MG63 (cell line): ENCODE results near the gene GMFB. TPM values are rescaled to one million over a fixed set of nuclear protein-coding genes. Genes with fewer than 3 reads are reported as not detected.
"Not testable (repeated sequence)": the region's sequence is repeated elsewhere in the genome, so short reads cannot be mapped to it uniquely, and the experiment has no call there.

ENCODE experiments used
- DNase-seq: peaks from one replicate; pipeline ENCODE4 v3.0.0-alpha.2; 2020
- H3K27me3 ChIP-seq: fragments of 250-450 bp; sonication (Bioruptor Pico); 2 replicates; pipeline ENCODE4 v1.5.1; 2020; ENCODE audit warnings: mild to moderate bottlenecking, moderate library complexity
- H3K36me3 ChIP-seq: fragments of 250-450 bp; sonication (Bioruptor Pico); 2 replicates; pipeline ENCODE4 v1.5.1; 2020; ENCODE audit warnings: mild to moderate bottlenecking, moderate library complexity
- H3K4me3 ChIP-seq: fragments of 250-450 bp; sonication (Bioruptor Pico); 2 replicates; pipeline ENCODE4 v1.5.1; 2020; ENCODE audit warnings: mild to moderate bottlenecking, moderate library complexity
- H3K9me3 ChIP-seq: fragments of 250-450 bp; sonication (Bioruptor Pico); 2 replicates; pipeline ENCODE4 v1.5.1; 2020; ENCODE audit warnings: mild to moderate bottlenecking, moderate library complexity
- total RNA-seq: library from RNA; depleted of rRNA; stranded (reverse); fragments of >200 nt; shearing (Covaris generic); gene quantifications from 2 replicates; pipeline ENCODE4 v1.2.3, GENCODE V29; 2014; ENCODE audit warnings: low replicate concordance

GMFB gene
- total RNA-seq, 1 experiment from 2014 or later: 34.8 TPM

DNA sequence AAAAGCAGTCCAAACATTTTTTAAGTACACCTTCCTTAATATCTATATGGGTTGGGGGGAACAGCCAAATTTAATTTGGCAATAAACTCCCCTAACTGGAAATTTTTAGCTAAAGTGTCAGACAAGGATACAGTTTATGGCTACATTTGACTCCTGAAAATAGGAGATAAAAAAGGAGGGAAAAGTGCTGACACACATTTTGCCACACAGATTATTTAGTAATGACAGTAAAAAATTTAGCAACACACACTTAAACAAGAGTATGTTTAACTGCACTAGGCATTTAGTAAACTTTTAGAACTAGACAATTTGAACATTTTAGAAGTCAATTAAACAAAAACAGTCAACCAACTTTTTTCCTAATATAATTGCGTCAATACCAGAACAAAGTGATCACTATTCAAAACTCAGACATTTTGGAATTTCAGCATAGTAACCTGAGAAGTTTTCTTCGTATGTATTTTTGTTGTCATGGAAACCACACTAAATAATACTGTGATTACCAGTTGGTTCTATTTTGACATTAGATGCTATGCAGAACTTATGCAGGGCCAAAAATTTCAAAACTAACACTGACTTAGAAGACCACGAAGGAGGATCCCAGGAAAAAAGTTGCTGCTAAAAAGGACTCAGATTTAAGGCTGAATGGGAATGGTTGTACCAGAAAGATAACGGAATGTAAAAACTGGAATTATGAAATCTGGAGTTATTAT is 13.4 kb downstream of the GMFB start:
- Histone ChIP-seq H3K27me3 (no peaks in the 10 kb centered on the region), H3K4me3 (no peak overlapping the region), H3K9me3 (no peaks in the 10 kb centered on the region), H3K36me3 (peaks cover 17% of the 10 kb centered on the region)
- DNase-seq: no peak

GRCh38 chr14:54474232-54474793 is 14.5 kb downstream of the GMFB start:
- Histone ChIP-seq H3K9me3 (no peaks in the 10 kb centered on the region), H3K4me3 (no peak overlapping the region), H3K36me3 (peaks cover 17% of the 10 kb centered on the region), H3K27me3 (no peaks in the 10 kb centered on the region)
- DNase-seq: no peak

DNA sequence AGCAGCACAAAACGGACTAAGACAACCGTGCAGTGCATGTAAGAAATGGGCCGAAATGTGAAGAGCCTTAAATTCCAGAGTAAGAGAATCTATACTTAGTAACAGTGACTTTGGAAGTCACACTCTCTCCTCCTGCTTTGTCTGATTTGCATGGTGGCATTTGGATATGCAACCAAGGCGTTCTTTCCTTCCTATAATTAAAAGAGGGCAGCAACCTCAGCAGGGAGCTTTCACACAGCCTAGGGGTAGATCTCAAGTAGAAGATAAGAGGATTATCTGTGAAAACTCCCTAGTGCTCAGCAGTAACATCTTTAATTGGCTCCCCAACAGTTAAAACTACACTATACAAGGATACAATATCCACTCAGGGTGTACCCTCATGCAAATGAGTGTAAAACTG is 16.5 kb downstream of the GMFB start:
- Histone ChIP-seq H3K4me3 (no peak overlapping the region), H3K36me3 (peaks cover 5% of the 10 kb centered on the region), H3K9me3 (no peaks in the 10 kb centered on the region), H3K27me3 (no peaks in the 10 kb centered on the region)
- DNase-seq: no peak

- no peak overlapping the region for H3K4me3 ChIP-seq
- peaks cover 4% of the 10 kb centered on the region for H3K36me3 ChIP-seq
- no peak for DNase-seq
- H3K9me3 ChIP-seq: 0 out of 2 replicates have a peak, but pooled peaks cover 2% of the 10 kb centered on the region
- H3K27me3 ChIP-seq: no peaks in the 10 kb centered on the region
Observed at GRCh38 chr14:54471641-54472040, 17.1 kb downstream of the GMFB start.

GRCh38 chr14:54470701-54471100 is 18.1 kb downstream of the GMFB start:
- no peak for DNase-seq
- Histone ChIP-seq H3K4me3 (no peak overlapping the region), H3K27me3 (no peaks in the 10 kb centered on the region), H3K9me3 (0 out of 2 replicates have a peak, but pooled peaks cover 3% of the 10 kb centered on the region), H3K36me3 (no peaks in the 10 kb centered on the region; the same call in 1 of the 2 replicates)

- DNase-seq: no peak
- Histone ChIP-seq H3K9me3 (0 out of 2 replicates have a peak, but pooled peaks cover 3% of the 10 kb centered on the region), H3K4me3 (no peak overlapping the region), H3K36me3 (no peaks in the 10 kb centered on the region), H3K27me3 (no peaks in the 10 kb centered on the region)
Observed at GRCh38 chr14:54467280-54467679, 21.5 kb downstream of the GMFB start.

DNA sequence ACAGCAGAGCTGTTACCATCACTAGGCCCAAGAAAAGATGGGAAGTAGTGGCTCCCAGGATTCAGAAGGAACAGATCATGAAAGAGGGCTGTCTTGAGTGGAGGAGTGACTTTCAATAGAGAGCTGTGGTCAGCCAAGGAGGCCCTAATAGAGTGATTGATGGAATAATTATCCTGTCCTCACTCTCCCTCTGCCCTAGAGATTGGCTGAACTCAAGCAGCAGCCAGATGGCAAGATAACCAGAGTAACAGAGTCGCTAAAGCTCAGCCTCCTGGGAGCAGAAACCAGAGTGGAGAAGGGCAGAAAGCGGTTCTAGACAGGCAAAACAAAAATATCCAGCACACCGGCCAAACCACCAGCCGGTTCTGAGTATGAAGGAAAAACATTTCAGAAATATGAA is 23.1 kb downstream of the GMFB start:
- Histone ChIP-seq H3K36me3 (no peaks in the 10 kb centered on the region), H3K4me3 (no peak overlapping the region), H3K27me3 (no peaks in the 10 kb centered on the region), H3K9me3 (0 out of 2 replicates have a peak, but pooled peaks cover 3% of the 10 kb centered on the region)
- no peak for DNase-seq

GRCh38 chr14:54462048-54462447 is 26.7 kb downstream of the GMFB start:
- Histone ChIP-seq H3K4me3 (no peak overlapping the region), H3K9me3 (0 out of 2 replicates have a peak, but pooled peaks cover 3% of the 10 kb centered on the region), H3K36me3 (no peaks in the 10 kb centered on the region), H3K27me3 (no peaks in the 10 kb centered on the region)
- DNase-seq: no peak

- no peaks in the 10 kb centered on the region for H3K36me3 ChIP-seq
- H3K9me3 ChIP-seq: no peaks in the 10 kb centered on the region
- no peak overlapping the region for H3K4me3 ChIP-seq
- H3K27me3 ChIP-seq: no peaks in the 10 kb centered on the region
- DNase-seq: no peak
Observed at GRCh38 chr14:54459106-54459505, 29.7 kb downstream of the GMFB start.

DNA sequence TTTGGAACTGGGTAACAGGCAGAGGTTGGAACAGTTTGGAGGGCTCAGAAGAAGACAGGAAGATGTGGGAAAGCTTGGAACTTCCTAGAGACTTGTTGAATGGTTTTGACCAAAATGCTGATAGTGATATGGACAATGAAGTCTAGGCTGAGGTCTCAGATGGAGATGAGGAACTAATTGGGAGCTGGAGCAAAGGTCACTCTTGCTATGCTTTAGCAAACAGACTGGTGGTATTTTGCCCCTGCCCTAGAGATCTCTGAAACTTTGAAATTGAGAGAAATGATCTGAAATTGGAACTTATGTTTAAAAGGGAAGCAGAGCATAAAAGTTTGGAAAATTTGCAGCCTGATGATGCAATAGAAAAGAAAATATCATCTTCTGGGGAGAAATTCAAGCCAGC is 30.2 kb downstream of the GMFB start:
- not testable (repeated sequence) for H3K36me3 ChIP-seq, H3K27me3 ChIP-seq, H3K4me3 ChIP-seq, H3K9me3 ChIP-seq, DNase-seq

DNA sequence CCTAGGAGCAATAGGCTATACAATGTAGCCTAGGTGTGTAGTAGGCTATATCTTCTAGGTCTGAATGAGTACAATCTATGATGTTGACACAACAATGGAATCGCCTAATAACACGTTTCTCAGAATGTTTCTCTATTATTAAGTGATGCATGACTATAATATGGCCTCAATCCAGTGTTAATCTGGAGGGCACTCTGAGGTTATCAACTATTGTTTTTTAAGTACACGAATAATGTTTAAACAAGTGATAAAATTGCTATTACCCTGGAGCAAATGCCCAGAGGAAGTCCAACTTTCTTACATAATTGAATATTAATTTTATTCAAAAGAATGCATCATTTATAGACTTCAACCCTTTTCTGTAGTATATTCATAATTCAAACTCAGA is 31.2 kb downstream of the GMFB start:
- Histone ChIP-seq H3K9me3 (no peaks in the 10 kb centered on the region), H3K36me3 (no peaks in the 10 kb centered on the region), H3K27me3 (no peaks in the 10 kb centered on the region), H3K4me3 (no peak overlapping the region)
- DNase-seq: no peak

- H3K36me3 ChIP-seq, DNase-seq, H3K9me3 ChIP-seq, H3K27me3 ChIP-seq, H3K4me3 ChIP-seq: not testable (repeated sequence)
Observed at GRCh38 chr14:54456820-54457608, 31.8 kb downstream of the GMFB start.

- no peaks in the 10 kb centered on the region for H3K27me3 ChIP-seq
- no peak overlapping the region for H3K4me3 ChIP-seq
- no peaks in the 10 kb centered on the region for H3K9me3 ChIP-seq
- H3K36me3 ChIP-seq: no peaks in the 10 kb centered on the region
- no peak for DNase-seq
Observed at GRCh38 chr14:54455363-54455762, 33.4 kb downstream of the GMFB start.

GRCh38 chr14:54453990-54454389 is 34.8 kb downstream of the GMFB start:
- H3K36me3 ChIP-seq, H3K27me3 ChIP-seq, H3K4me3 ChIP-seq, H3K9me3 ChIP-seq: not testable (repeated sequence)
- DNase-seq: peak; percentile 71

DNA sequence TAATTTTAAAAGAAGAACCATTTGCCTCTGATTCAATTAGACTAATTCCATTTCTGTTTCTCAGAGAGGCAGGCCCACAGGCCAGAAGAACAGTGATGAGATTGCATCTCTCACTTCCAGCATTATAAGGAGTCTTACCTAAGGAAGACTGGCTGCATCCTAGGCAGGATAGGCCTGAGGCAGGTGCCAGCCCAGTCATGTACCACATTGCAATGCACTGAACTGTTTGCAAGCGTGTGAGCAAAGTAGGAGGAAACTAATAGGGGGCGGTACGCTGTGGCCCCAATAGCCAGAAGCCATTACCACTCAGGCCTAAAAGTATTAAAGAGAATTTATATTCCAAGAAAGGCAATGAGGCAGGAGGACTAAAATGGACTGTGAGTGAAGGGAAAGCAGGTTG is 35.5 kb downstream of the GMFB start:
- no peak for DNase-seq
- H3K4me3 ChIP-seq: no peak overlapping the region
- no peaks in the 10 kb centered on the region for H3K9me3 ChIP-seq
- H3K27me3 ChIP-seq: no peaks in the 10 kb centered on the region
- H3K36me3 ChIP-seq: no peaks in the 10 kb centered on the region

DNA sequence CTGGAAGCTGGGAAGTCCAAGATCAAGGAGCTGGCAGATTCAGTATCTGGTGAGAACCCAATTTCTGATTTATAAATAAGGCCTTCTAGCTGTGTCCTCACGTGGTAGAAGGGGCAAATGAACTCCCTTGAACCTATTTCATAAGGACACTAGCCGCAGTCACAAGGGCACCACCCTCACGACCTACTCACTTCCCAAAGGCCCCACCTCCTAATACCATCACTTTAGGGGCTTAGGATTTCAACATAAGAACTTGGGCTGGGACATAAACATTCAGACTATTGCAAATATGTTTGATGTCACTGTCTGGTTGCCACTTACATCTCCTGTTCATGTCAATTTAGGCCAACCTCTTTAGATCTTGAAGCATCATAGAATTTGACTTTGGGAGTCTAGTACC is 36.8 kb downstream of the GMFB start:
- H3K9me3 ChIP-seq: no peaks in the 10 kb centered on the region
- H3K4me3 ChIP-seq: no peak overlapping the region
- no peaks in the 10 kb centered on the region for H3K36me3 ChIP-seq
- H3K27me3 ChIP-seq: no peaks in the 10 kb centered on the region
- no peak for DNase-seq

DNA sequence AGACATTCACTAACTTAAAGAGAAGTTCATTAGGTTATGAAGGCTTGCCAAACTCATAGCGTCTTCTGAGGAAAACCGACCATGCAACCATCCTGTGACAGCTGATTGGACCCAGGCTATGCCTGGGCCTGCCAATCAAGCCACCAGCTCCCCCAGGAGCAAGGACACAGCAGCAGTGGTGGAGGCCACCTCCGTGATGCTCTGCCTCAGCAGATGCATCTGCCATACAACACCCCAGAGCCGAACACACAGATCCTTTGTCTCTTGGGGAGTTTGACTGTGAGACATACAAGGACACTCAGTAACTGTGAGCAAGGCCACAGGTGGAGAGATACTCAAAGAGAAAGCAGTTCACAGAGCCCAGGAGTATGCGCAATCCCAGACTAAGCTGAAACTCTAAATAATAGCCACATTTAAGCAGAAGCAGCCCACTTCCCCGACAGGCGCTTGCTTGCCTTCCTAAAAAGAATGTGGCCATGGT is 37.6 kb downstream of the GMFB start:
- no peaks in the 10 kb centered on the region for H3K27me3 ChIP-seq
- H3K36me3 ChIP-seq: no peaks in the 10 kb centered on the region
- no peaks in the 10 kb centered on the region for H3K9me3 ChIP-seq
- H3K4me3 ChIP-seq: no peak overlapping the region
- no peak for DNase-seq
